Neural cell (in vitro differentiated cells): ENCODE results near the gene ADAM30.

Experiments
- EP300 ChIP-seq: fragments of 450-650 bp; conservative IDR thresholded peaks from 2 replicates; pipeline ENCODE4 v1.6.1; 2014; ENCODE audit warnings: antibody characterized with exemption, mild to moderate bottlenecking, moderate library complexity; ENCODE audit not compliant: poor library complexity, severe bottlenecking
- EZH2 ChIP-seq: fragments of 200-600, 300-800 bp; shearing (Covaris generic), sonication (generic); IDR thresholded peaks from 2 replicates; pipeline ENCODE4 v1.6.1; 2014; ENCODE audit warnings: antibody characterized with exemption, low read length, borderline replicate concordance, mild to moderate bottlenecking; ENCODE audit not compliant: insufficient read depth, poor library complexity, severe bottlenecking
- MXI1 ChIP-seq: fragments of 450-650 bp; conservative IDR thresholded peaks from 2 replicates; pipeline ENCODE4 v1.6.1; 2014; ENCODE audit warnings: antibody characterized with exemption, mild to moderate bottlenecking; ENCODE audit not compliant: poor library complexity, severe bottlenecking
- POLR2AphosphoS5 ChIP-seq: IDR thresholded peaks from 2 replicates; pipeline ENCODE4 v1.6.1; 2012
- TAF1 ChIP-seq: IDR thresholded peaks from 2 replicates; pipeline ENCODE4 v1.6.1; 2012; ENCODE audit warnings: low read depth
- TF ChIP-seq, protein P1 (sequence below): fragments of 450-650 bp; IDR thresholded peaks from 2 replicates; pipeline ENCODE4 v1.5.1; 2014; ENCODE audit warnings: antibody characterized with exemption, mild to moderate bottlenecking, moderate library complexity; ENCODE audit not compliant: poor library complexity, severe bottlenecking

DNA sequence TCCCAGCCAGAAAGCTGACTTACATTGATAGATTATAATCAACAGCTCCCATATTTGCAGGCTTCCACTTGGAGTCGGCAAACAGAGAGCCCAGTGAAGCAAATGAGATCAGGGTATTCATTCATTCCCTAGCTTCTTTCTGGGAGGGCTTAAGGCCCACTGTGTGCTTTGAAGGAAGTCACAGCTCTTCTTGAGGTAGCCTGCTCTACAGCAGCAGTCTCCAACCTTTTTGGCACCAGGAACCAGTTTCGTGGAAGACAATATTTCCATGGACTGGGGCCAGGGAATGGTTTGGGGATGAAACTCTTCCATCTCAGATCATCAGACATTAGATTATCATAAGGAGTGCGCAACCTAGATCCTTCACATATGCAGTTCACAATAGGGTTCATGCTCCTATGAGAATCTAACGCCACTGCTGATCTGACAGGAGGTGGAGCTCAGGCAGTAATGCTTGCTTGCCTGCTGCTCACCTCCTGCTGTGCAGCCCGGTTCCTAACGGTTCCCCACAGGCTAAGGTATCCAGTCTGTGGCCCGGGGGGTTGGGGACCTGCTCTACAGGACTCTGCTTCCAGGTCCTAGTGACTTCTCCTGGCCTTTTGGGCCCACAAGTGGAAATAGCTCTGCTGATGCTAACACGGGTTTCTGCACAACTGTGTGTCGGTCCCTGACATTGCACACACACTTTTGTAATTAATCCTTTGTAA, 13.7 kb upstream of the ADAM30 start:
- TF ChIP-seq EP300 = no peak
- TF ChIP-seq, protein P1, sequence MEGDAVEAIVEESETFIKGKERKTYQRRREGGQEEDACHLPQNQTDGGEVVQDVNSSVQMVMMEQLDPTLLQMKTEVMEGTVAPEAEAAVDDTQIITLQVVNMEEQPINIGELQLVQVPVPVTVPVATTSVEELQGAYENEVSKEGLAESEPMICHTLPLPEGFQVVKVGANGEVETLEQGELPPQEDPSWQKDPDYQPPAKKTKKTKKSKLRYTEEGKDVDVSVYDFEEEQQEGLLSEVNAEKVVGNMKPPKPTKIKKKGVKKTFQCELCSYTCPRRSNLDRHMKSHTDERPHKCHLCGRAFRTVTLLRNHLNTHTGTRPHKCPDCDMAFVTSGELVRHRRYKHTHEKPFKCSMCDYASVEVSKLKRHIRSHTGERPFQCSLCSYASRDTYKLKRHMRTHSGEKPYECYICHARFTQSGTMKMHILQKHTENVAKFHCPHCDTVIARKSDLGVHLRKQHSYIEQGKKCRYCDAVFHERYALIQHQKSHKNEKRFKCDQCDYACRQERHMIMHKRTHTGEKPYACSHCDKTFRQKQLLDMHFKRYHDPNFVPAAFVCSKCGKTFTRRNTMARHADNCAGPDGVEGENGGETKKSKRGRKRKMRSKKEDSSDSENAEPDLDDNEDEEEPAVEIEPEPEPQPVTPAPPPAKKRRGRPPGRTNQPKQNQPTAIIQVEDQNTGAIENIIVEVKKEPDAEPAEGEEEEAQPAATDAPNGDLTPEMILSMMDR = no peak
- no peak for TF ChIP-seq TAF1
- TF ChIP-seq EZH2 = no peak
- no peak for TF ChIP-seq POLR2AphosphoS5
- TF ChIP-seq MXI1 = no peak
